H9 (cell line): ENCODE data around the gene ZNF521. TPM values are rescaled to one million over a fixed set of nuclear protein-coding genes. Genes with fewer than 3 reads are reported as not detected.

Experiments used
- DNase-seq: peaks from one replicate; pipeline ENCODE4 v3.0.0-alpha.2; 2017
- H2AFZ ChIP-seq: one replicate; pipeline ENCODE4 v1.6.1; 2013; ENCODE audit warnings: mild to moderate bottlenecking, low read length, control low read depth, moderate library complexity
- H2AK5ac ChIP-seq: 2 replicates; pipeline ENCODE4 v1.6.1; 2013; ENCODE audit warnings: low read length, control low read depth, mixed read lengths; ENCODE audit not compliant: insufficient read length
- H2BK120ac ChIP-seq: one replicate; pipeline ENCODE4 v1.6.1; 2013; ENCODE audit warnings: low read depth, mild to moderate bottlenecking, low read length, control low read depth, inconsistent platforms; ENCODE audit not compliant: poor library complexity, severe bottlenecking
- H2BK12ac ChIP-seq: 2 replicates; pipeline ENCODE4 v1.6.1; 2013; ENCODE audit warnings: low read length, control low read depth, mixed read lengths, low read depth; ENCODE audit not compliant: insufficient read length
- H2BK15ac ChIP-seq: 2 replicates; pipeline ENCODE4 v1.6.1; 2013; ENCODE audit warnings: low read depth, low read length, control low read depth
- H2BK20ac ChIP-seq: one replicate; pipeline ENCODE4 v1.6.1; 2013; ENCODE audit warnings: low read depth, mild to moderate bottlenecking, low read length, control low read depth, inconsistent platforms; ENCODE audit not compliant: poor library complexity, severe bottlenecking
- H2BK5ac ChIP-seq: 2 replicates; pipeline ENCODE4 v1.6.1; 2013; ENCODE audit warnings: low read length, control low read depth, mixed read lengths; ENCODE audit not compliant: insufficient read length
- H3K14ac ChIP-seq: 2 replicates; pipeline ENCODE4 v1.6.1; 2013; ENCODE audit warnings: low read length, control low read depth; ENCODE audit not compliant: insufficient read depth
- H3K18ac ChIP-seq: 2 replicates; pipeline ENCODE4 v1.6.1; 2013; ENCODE audit warnings: low read depth, mild to moderate bottlenecking, mixed read lengths, low read length, control low read depth; ENCODE audit not compliant: insufficient read length
- H3K23ac ChIP-seq: 2 replicates; pipeline ENCODE4 v1.6.1; 2013; ENCODE audit warnings: low read length, control low read depth, mixed read lengths, low read depth; ENCODE audit not compliant: insufficient read length
- H3K23me2 ChIP-seq: 2 replicates; pipeline ENCODE4 v1.6.1; 2013; ENCODE audit warnings: low read depth, mild to moderate bottlenecking, mixed read lengths, low read length, control low read depth; ENCODE audit not compliant: insufficient read length, poor library complexity, severe bottlenecking
- H3K27ac ChIP-seq: 2 replicates; pipeline ENCODE4 v1.5.1; 2013; ENCODE audit warnings: low read length, control low read depth, mixed read lengths, low read depth; ENCODE audit not compliant: insufficient read length
- H3K27me3 ChIP-seq: 2 replicates; pipeline ENCODE4 v1.6.1; 2013; ENCODE audit warnings: low read length, control low read depth, inconsistent platforms; ENCODE audit not compliant: insufficient read depth
- H3K4ac ChIP-seq: 2 replicates; pipeline ENCODE4 v1.6.1; 2013; ENCODE audit warnings: low read depth, mild to moderate bottlenecking, control low read depth, inconsistent platforms, low read length, moderate library complexity
- H3K4me1 ChIP-seq: 2 replicates; pipeline ENCODE4 v1.6.1; 2013; ENCODE audit warnings: low read length, control low read depth, inconsistent platforms; ENCODE audit not compliant: insufficient read depth
- H3K4me2 ChIP-seq: 2 replicates; pipeline ENCODE4 v1.6.1; 2013; ENCODE audit warnings: low read length, control low read depth, mixed read lengths; ENCODE audit not compliant: insufficient read length, insufficient read depth
- H3K56ac ChIP-seq: 2 replicates; pipeline ENCODE4 v1.6.1; 2013; ENCODE audit warnings: low read depth, mild to moderate bottlenecking, mixed read lengths, low read length, control low read depth; ENCODE audit not compliant: insufficient read length
- H3K79me1 ChIP-seq: 2 replicates; pipeline ENCODE4 v1.6.1; 2013; ENCODE audit warnings: low read depth, mild to moderate bottlenecking, moderate library complexity, low read length, control low read depth, inconsistent platforms; ENCODE audit not compliant: insufficient read depth, poor library complexity, severe bottlenecking
- H3K79me2 ChIP-seq: 2 replicates; pipeline ENCODE4 v1.6.1; 2013; ENCODE audit warnings: low read length, control low read depth, inconsistent platforms; ENCODE audit not compliant: insufficient read depth
- H3K9ac ChIP-seq: 2 replicates; pipeline ENCODE4 v1.6.1; 2013; ENCODE audit warnings: low read length, control low read depth, mixed read lengths; ENCODE audit not compliant: insufficient read length; ENCODE audit errors: extremely low read depth
- H3K9me3 ChIP-seq: one replicate; pipeline ENCODE4 v1.6.1; 2013; ENCODE audit warnings: low read depth, low read length, inconsistent platforms; ENCODE audit not compliant: control insufficient read depth
- H3T11ph ChIP-seq: one replicate; pipeline ENCODE4 v1.6.1; 2013; ENCODE audit warnings: mild to moderate bottlenecking, low read length, control low read depth, inconsistent platforms
- H4K20me1 ChIP-seq: one replicate; pipeline ENCODE4 v1.6.1; 2013; ENCODE audit not compliant: control insufficient read depth, insufficient read length, insufficient read depth
- H4K5ac ChIP-seq: 2 replicates; pipeline ENCODE4 v1.6.1; 2013; ENCODE audit warnings: low read depth, mild to moderate bottlenecking, mixed read lengths, low read length, control low read depth; ENCODE audit not compliant: insufficient read length
- H4K8ac ChIP-seq: replicated peaks from 2 replicates; pipeline ENCODE4 v1.6.1; 2013; ENCODE audit warnings: low read length, control low read depth, mixed read lengths, low read depth; ENCODE audit not compliant: insufficient read length
- H4K91ac ChIP-seq: 2 replicates; pipeline ENCODE4 v1.6.1; 2013; ENCODE audit warnings: low read depth, mild to moderate bottlenecking, moderate library complexity, mixed read lengths, low read length, control low read depth; ENCODE audit not compliant: insufficient read length
- H3K27ac Mint-ChIP-seq, 3 experiments: 2 replicates in 2 of 3; 3 replicates in 1 of 3; pipeline ENCODE4 v1.8.0; 2020 to 2021; ENCODE audit warnings: mixed read lengths in 3 of 3, mild to moderate bottlenecking in 1 of 3, moderate library complexity in 1 of 3
- H3K27me3 Mint-ChIP-seq: 2 replicates; pipeline ENCODE4 v1.8.0; 2021; ENCODE audit warnings: low read depth, mild to moderate bottlenecking, moderate library complexity, mixed read lengths
- H3K36me3 Mint-ChIP-seq, 3 experiments: 2 replicates in 2 of 3; 3 replicates in 1 of 3; pipeline ENCODE4 v1.8.0; 2020 to 2021; ENCODE audit warnings: low read depth in 3 of 3, mixed read lengths in 3 of 3; ENCODE audit not compliant: insufficient read depth in 1 of 3
- H3K4me1 Mint-ChIP-seq, 2 experiments: 2 replicates each; pipeline ENCODE4 v1.8.0; 2020; ENCODE audit warnings: mixed read lengths in 2 of 2
- H3K4me3 Mint-ChIP-seq, 2 experiments: 2 replicates in 1 of 2; 3 replicates in 1 of 2; pipeline ENCODE4 v1.8.0; 2020 to 2021; ENCODE audit warnings: mild to moderate bottlenecking in 2 of 2, mixed read lengths in 2 of 2, moderate library complexity in 1 of 2
- H3K9me3 Mint-ChIP-seq, 2 experiments: 2 replicates in 1 of 2; 3 replicates in 1 of 2; pipeline ENCODE4 v1.8.0; 2020; ENCODE audit warnings: mild to moderate bottlenecking in 2 of 2, mixed read lengths in 2 of 2, moderate library complexity in 1 of 2
- CTCF ChIP-seq: fragments of 200-600 bp; sonication (generic); conservative IDR thresholded peaks from 3 replicates; pipeline ENCODE4 v1.8.0; 2021; ENCODE audit warnings: antibody characterized with exemption, mild to moderate bottlenecking
- WGBS: extraction: QIAGEN DNeasy Blood & Tissue Kit; methylation state at CpG from one replicate; pipeline ENCODE4 v1.1.7; 2013; ENCODE audit warnings: missing lambda C conversion rate, low lambda C conversion rate, mixed read lengths; ENCODE audit not compliant: insufficient read length; ENCODE audit errors: extremely low coverage; 5-methylcytosine and 5-hydroxymethylcytosine counted together
- total RNA-seq: library from RNA; stranded (reverse); gene quantifications from 2 replicates; pipeline ENCODE4 v1.2.1, GENCODE V29; 2021

Gene ZNF521
- total RNA-seq, 1 experiment from 2014 or later, result 3.3 TPM

- Histone ChIP-seq H3K23me2 (no peaks in the 10 kb centered on the region), H3K79me1 (no peaks in the 10 kb centered on the region), H3K18ac (no peak overlapping the region), H2AFZ (no peak overlapping the region), H2BK20ac (no peak overlapping the region), H2BK5ac (no peak overlapping the region), H3K79me2 (no peaks in the 10 kb centered on the region), H3T11ph (no peak overlapping the region), H2BK12ac (no peak overlapping the region), H3K27ac (no peak overlapping the region), H3K4ac (no peak overlapping the region), H3K4me2 (no peak overlapping the region), H2BK15ac (no peak overlapping the region), H3K4me1 (no peaks in the 10 kb centered on the region), H4K91ac (no peak overlapping the region), H2BK120ac (no peak overlapping the region), H3K9ac (no peak overlapping the region), H3K27me3 (no peaks in the 10 kb centered on the region), H3K9me3 (no peaks in the 10 kb centered on the region), H3K14ac (no peak overlapping the region), H4K8ac (no peak overlapping the region), H3K56ac (no peak overlapping the region), H4K20me1 (no peaks in the 10 kb centered on the region), H3K23ac (no peak overlapping the region), H4K5ac (no peak overlapping the region), H2AK5ac (no peak overlapping the region)
- no peak for DNase-seq
- no peaks in the 10 kb centered on the region for H3K9me3 Mint-ChIP-seq
- no peaks in the 10 kb centered on the region for H3K27me3 Mint-ChIP-seq
- no peak overlapping the region for H3K4me3 Mint-ChIP-seq
- no peak for TF ChIP-seq CTCF
- WGBS, result no CpG with 5 or more reads among the region's 1 CpG
- no peak overlapping the region; a peak in 1 of 7 replicates for H3K27ac Mint-ChIP-seq
- no peaks in the 10 kb centered on the region for H3K36me3 Mint-ChIP-seq
- H3K4me1 Mint-ChIP-seq, result peaks cover 0 to 11% of the 10 kb centered on the region in 2 experiments; a peak in 1 of 4 replicates
Measured at GRCh38 chr18:25306671-25307070, 45.3 kb downstream of the ZNF521 start.
